ENCODE data around the gene PCBD1. TPM values are rescaled to one million over a fixed set of nuclear protein-coding genes. Genes with fewer than 3 reads are reported as not detected.

The PCBD1 gene
- total RNA-seq, 1 donor from 2014 or later = 36.8 TPM

DNA sequence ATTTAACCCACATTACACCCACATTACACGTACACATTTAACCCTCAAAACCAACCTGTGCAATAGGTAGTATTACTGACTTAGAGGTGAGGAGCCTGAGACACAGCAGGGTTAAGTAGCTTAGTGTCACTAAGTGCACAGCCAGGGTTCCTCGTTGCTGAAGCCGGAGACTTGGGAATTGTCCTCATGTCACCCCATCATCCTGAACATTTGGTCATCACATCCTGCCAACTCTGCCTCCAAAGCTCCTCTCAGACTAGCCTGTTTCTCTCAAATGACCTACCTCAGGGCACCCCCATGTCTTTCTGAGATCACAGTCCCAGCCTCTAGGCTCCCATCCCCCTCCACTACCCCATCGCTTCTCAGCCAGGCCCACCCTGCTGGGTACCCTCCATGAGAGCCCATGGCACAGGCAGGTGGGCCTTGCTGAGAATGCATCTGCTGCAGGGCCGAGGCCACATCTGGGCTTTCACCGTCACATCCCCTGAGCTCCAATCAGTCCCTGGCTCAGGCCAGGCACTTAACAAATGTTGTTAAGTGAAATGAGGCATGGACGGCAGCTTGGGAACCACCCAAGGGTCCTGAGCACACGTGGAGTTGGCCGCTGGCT, 21.1 kb upstream of the PCBD1 start:
- Histone ChIP-seq H3K4me3 (no peak overlapping the region), H3K4me1 (no peaks in the 10 kb centered on the region), H3K9me3 (no peaks in the 10 kb centered on the region), H3K27me3 (no peaks in the 10 kb centered on the region), H3K27ac (no peak overlapping the region), H3K36me3 (no peaks in the 10 kb centered on the region)
- TF ChIP-seq CTCF (IDR thresholded peaks at IDR 0.05) (no peak), POLR2A (IDR thresholded peaks at IDR 0.05) (no peak), POLR2AphosphoS5 (IDR thresholded peaks at IDR 0.05; ENCODE audit: insufficient read depth in 1 of 2, low read depth in 1 of 2) (no peak)
- no peak for DNase-seq (ENCODE audit: extremely low spot score in 2 of 2)
- intact Hi-C loops (cut with DNase I) = no loop called here

DNA sequence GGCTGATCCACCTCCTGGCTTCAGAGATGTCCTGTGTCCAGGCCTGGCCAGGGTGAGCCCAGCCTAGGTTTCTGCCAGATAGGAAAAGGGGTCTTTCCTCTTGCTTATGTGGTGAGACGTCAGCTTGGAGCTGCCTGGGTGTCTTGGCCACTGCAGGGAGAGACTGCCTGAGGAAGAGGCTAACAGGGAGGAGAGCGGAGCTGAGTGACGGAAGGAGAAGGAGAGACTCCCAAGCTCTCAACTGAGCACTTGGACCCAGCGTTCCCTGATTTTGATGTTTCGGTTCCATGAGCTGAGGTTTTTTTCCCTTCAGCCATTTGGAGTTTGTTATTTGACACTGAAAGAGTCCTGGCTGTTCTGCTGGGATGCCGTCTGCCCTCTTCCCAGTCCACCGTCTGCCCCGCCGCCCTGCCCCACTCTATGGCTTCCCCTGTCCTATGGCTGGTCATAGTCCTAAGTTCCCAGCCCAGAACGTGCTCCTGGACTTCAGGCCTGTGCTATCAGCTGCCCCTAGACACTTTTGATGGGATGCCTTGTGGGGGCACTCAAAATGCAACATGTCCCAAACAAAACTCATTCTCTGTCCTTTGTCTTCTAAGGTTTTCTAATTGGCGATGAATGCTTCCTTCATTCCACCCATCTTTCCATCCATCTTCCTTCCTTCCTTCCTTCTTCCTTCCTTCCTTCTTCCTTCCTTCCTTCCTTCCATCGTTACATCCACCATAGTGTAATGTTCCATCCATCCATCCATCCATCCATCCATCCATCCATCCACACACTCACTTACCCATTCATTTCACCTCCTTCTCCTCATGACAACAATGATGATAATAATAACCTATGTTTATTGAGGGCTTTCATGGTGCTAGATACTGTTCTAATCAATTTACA, 20.3 kb upstream of the PCBD1 start:
- no peaks in the 10 kb centered on the region for H3K36me3 ChIP-seq
- no peak for TF ChIP-seq POLR2AphosphoS5 (IDR thresholded peaks at IDR 0.05; ENCODE audit: insufficient read depth in 1 of 2, low read depth in 1 of 2)
- no peak for TF ChIP-seq POLR2A (IDR thresholded peaks at IDR 0.05)
- no peak for TF ChIP-seq CTCF (IDR thresholded peaks at IDR 0.05)
- H3K27ac ChIP-seq = no peak overlapping the region
- DNase-seq (ENCODE audit: extremely low spot score in 2 of 2) = no peak
- no peaks in the 10 kb centered on the region for H3K4me1 ChIP-seq
- no peaks in the 10 kb centered on the region for H3K27me3 ChIP-seq
- H3K4me3 ChIP-seq = no peak overlapping the region
- intact Hi-C loops (cut with DNase I) = no loop called here
- H3K9me3 ChIP-seq = no peaks in the 10 kb centered on the region

DNA sequence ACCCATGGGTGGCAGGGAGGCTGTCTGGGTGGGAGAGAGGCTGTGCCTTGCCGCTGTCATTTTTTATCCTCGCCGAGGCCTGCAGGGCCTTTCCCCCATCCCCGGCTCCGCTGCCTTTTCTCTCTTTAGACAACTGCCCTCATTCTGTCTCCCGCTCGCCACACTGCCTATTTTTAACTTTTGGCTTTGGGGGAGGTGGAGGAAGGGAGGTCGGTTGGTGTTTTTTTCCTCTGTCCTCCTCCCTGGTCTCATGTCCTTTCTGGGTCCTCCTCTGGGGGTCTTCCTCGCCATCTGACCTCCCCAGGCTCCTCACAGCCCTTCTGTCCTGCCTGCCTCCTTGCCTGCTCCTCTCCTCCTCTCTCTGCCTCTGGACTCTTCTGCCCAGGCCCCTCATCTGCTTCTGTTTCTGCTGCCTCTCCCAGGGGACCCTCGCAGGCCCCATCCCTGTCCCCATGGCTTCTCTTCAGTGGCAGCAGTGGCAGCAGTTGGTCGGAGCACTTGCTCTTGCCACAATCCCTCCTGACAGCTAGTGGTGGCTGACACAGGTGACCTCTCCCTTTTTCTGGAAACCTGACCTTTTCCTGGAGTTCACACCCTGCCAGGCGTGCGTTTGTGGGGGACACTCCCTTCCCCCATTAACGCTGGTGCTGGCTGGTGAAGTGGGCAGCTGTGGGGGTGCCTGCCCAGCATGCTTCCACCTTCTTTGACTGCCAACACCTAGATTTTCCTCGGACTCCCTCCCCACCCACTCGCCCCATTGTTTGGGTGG, 19.5 kb upstream of the PCBD1 start:
- no peaks in the 10 kb centered on the region for H3K27me3 ChIP-seq
- intact Hi-C loops (cut with DNase I) = no loop called here
- H3K27ac ChIP-seq = no peak overlapping the region
- no peaks in the 10 kb centered on the region for H3K36me3 ChIP-seq
- no peaks in the 10 kb centered on the region for H3K9me3 ChIP-seq
- TF ChIP-seq POLR2AphosphoS5 (IDR thresholded peaks at IDR 0.05; ENCODE audit: insufficient read depth in 1 of 2, low read depth in 1 of 2) = no peak
- TF ChIP-seq POLR2A (IDR thresholded peaks at IDR 0.05) = no peak
- no peak for TF ChIP-seq CTCF (IDR thresholded peaks at IDR 0.05)
- H3K4me3 ChIP-seq = no peak overlapping the region
- no peak for DNase-seq (ENCODE audit: extremely low spot score in 2 of 2)
- H3K4me1 ChIP-seq = no peaks in the 10 kb centered on the region

- H3K27ac ChIP-seq = no peak overlapping the region
- H3K9me3 ChIP-seq = no peaks in the 10 kb centered on the region
- H3K4me3 ChIP-seq = no peak overlapping the region
- H3K27me3 ChIP-seq = no peaks in the 10 kb centered on the region
- no peaks in the 10 kb centered on the region for H3K4me1 ChIP-seq
- TF ChIP-seq CTCF (IDR thresholded peaks at IDR 0.05) (no peak), POLR2A (IDR thresholded peaks at IDR 0.05) (no peak), POLR2AphosphoS5 (IDR thresholded peaks at IDR 0.05; ENCODE audit: insufficient read depth in 1 of 2, low read depth in 1 of 2) (no peak)
- no peaks in the 10 kb centered on the region for H3K36me3 ChIP-seq
- no peak for DNase-seq (ENCODE audit: extremely low spot score in 2 of 2)
- intact Hi-C loops (cut with DNase I) = no loop called here
Measured at GRCh38 chr10:70906953-70907636, 18.7 kb upstream of the PCBD1 start.

Data from vagina (tissue), 2 donors.